GM12873 (cell line): ENCODE data around the gene GALNTL6.

Experiments used
- TF ChIP-seq, protein P1 (sequence below): IDR thresholded peaks from 2 replicates; pipeline ENCODE4 v1.5.1; 2012; ENCODE audit warnings: low read depth, mild to moderate bottlenecking, moderate library complexity, low read length, control low read depth; ENCODE audit not compliant: insufficient read depth; ENCODE audit errors: missing control alignments

The GALNTL6 gene

GRCh38 chr4:172963498-172964294 lies 1150.5 kb downstream of the GALNTL6 start:
- TF ChIP-seq, protein P1, sequence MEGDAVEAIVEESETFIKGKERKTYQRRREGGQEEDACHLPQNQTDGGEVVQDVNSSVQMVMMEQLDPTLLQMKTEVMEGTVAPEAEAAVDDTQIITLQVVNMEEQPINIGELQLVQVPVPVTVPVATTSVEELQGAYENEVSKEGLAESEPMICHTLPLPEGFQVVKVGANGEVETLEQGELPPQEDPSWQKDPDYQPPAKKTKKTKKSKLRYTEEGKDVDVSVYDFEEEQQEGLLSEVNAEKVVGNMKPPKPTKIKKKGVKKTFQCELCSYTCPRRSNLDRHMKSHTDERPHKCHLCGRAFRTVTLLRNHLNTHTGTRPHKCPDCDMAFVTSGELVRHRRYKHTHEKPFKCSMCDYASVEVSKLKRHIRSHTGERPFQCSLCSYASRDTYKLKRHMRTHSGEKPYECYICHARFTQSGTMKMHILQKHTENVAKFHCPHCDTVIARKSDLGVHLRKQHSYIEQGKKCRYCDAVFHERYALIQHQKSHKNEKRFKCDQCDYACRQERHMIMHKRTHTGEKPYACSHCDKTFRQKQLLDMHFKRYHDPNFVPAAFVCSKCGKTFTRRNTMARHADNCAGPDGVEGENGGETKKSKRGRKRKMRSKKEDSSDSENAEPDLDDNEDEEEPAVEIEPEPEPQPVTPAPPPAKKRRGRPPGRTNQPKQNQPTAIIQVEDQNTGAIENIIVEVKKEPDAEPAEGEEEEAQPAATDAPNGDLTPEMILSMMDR = no peak

GRCh38 chr4:172974586-172974985 lies 1161.4 kb downstream of the GALNTL6 start:
- TF ChIP-seq, protein P1 = no peak

- TF ChIP-seq, protein P1 = no peak
These were observed 1162.5 kb downstream of the GALNTL6 start for GRCh38 chr4:172975651-172976229.

DNA sequence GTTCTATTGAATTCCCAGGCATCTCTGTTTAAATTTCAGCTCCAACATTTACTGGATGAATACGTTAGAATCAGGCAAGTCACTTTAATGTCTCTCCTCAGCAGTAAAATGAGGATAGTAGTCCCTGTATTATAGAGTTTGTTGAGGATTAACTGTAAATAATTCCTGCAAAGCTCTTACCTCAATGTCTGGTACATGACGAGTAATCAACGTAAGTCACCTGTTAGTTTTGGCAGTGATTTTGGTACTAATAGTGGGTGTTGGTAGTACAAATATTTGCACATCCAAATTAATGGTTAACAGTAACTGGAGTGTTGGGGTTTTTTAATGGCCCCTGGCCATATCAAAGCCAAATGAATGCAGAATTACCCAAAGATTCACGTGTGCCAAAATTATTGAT lies 1165.6 kb downstream of the GALNTL6 start:
- TF ChIP-seq, protein P1 = no peak

DNA sequence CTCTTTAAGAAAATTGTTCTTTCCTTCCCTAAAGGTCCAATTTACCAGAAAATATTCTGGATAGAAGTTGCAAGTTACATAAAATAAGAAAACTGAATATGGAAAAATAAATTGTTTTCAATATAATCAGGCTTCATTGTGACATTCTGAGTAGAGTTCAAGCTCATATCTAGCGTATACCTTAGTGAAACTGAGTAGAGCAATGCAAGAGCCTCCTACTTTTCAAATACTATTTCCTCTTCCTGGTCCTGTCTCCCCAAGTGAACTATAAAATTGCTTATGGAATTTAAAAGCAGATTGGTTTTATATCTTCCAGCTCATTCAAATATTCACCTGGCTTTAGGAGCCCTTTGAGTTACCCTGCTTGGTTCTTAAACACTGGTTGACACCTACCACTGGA lies 1166.1 kb downstream of the GALNTL6 start:
- TF ChIP-seq, protein P1 = no peak

GRCh38 chr4:172980219-172980618 lies 1167.0 kb downstream of the GALNTL6 start:
- TF ChIP-seq, protein P1 = no peak

GRCh38 chr4:172982151-172982590 lies 1169.0 kb downstream of the GALNTL6 start:
- TF ChIP-seq, protein P1 = no peak
